Activated naive CD4-positive, alpha-beta T cell treated with anti-CD3 and anti-CD28 coated beads, Interleukin-2, amount 50 U/mL, for 16 hours (primary cell): Measurements from ENCODE around the gene ANKRD50.

ENCODE experiments used
- DNase-seq: peaks from one replicate; pipeline ENCODE4 v3.0.0-alpha.2; 2020

Gene ANKRD50, protein sequence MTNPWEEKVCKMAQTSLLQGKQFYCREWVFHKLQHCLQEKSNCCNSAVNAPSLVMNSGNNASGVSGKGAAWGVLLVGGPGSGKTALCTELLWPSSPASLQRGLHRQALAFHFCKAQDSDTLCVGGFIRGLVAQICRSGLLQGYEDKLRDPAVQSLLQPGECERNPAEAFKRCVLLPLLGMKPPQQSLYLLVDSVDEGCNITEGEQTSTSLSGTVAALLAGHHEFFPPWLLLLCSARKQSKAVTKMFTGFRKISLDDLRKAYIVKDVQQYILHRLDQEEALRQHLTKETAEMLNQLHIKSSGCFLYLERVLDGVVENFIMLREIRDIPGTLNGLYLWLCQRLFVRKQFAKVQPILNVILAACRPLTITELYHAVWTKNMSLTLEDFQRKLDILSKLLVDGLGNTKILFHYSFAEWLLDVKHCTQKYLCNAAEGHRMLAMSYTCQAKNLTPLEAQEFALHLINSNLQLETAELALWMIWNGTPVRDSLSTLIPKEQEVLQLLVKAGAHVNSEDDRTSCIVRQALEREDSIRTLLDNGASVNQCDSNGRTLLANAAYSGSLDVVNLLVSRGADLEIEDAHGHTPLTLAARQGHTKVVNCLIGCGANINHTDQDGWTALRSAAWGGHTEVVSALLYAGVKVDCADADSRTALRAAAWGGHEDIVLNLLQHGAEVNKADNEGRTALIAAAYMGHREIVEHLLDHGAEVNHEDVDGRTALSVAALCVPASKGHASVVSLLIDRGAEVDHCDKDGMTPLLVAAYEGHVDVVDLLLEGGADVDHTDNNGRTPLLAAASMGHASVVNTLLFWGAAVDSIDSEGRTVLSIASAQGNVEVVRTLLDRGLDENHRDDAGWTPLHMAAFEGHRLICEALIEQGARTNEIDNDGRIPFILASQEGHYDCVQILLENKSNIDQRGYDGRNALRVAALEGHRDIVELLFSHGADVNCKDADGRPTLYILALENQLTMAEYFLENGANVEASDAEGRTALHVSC (N-terminal part only)

GRCh38 chr4:124712372-124713184, at the start of gene ANKRD50:
Gene ANKRD50, minus strand, starts transcription at chr4:124712732. Its CDS starts 2,221 bp downstream, at chr4:124710511.
- peak; percentile 65 for DNase-seq

GRCh38 chr4:124757126-124757525, 44.6 kb upstream of the ANKRD50 start:
- no peak for DNase-seq

- no peak for DNase-seq
These were observed 42.1 kb upstream of the ANKRD50 start for GRCh38 chr4:124754681-124755080.

- no peak for DNase-seq
These were observed 41.5 kb upstream of the ANKRD50 start for GRCh38 chr4:124753941-124754581.

- no peak for DNase-seq
These were observed 36.9 kb upstream of the ANKRD50 start for GRCh38 chr4:124749421-124749820.

DNA sequence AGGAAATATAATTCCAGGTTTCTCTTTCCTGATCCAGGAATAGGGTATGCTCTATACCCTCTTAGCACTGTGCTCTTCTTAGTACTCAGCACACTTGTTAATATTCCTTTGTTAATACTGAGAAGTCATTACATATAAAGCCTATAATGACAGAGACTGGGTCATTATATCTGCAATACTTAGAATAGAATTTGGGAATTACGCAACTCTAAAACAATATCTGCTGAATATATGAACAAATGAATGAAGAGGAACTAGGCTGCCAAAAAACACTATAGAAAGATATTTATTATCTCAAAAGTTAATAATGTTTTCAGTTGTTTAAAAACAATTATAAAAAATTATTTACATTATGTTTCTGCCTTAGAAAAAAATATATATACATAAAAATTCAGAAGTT, 36.4 kb upstream of the ANKRD50 start:
- DNase-seq = no peak

DNA sequence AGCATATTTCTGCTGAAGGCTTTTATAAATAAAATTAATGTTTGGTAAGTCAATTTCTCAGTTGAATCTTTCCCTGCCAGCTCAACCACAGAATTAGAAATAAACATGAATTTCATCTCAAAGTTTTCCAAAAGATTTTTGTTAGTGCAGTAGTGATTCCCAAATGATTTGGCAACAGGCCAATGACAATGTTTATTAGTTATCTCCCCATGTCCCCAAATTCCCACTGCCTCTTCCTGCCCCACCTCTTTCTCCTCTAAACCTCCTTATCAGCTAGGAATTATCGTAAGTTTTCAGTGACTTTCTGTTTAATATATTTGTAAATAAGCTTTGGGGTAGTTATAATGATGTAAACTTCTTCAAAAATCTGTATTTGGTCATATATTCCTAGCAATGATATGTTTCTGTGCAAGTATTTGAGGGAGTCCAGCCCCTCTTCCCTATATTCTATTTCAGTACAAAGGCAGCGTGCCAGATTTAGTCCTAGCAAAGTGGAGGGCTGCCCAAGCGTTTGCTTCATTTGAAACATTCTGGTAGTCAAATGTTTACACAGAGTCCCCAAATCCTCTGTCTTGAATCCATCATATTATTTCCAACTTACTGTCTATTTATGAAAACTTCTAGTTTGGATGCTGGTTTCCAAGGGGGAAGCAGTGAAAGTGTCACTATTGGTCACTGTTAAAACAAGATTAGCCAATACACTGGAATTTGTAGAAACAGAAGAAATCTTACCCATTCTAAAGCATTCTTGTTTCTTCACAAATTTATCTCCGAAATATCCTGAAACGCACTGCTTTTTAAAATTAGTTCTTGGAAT, 33.7 kb upstream of the ANKRD50 start:
- no peak for DNase-seq

- DNase-seq = no peak
These were observed 31.2 kb upstream of the ANKRD50 start for GRCh38 chr4:124743711-124744110.

DNA sequence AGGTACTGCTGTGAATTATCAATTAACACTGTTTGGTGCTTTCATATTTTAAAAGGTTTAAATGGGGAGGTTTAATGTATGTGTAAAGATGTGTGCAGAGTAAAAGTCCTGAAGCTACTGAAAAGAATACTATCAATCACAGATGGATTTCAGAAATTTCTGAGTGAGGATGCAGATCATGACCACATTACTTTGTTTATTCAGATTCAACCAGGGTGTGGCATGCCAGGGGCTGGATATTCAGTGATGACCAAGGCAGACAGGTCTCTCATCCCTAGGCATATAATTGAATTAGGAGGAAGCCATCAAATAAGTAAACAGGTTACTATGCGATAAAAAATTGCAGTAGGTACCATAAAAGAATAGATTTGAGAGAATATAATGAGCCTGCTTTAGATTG, 28.0 kb upstream of the ANKRD50 start:
- DNase-seq = no peak

- DNase-seq = no peak
These were observed 26.5 kb upstream of the ANKRD50 start for GRCh38 chr4:124738994-124739393.

DNA sequence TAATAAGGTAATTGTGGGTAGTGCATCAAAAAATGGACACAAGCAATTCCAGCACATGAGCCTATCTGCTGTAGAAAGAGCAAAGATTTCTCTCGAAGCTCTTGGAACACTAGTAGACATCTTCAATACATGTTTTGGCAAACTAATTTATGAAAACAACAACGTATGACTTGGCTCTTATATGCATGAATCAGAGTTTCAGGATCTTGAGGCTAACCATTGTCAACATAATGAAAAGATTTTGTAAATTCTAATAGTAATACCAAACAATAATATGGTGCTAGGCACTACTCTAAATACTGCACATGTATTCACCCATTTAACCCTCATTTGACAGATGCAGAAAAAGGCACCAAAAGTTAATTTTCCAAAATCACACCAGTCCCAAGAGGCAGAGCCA, 25.1 kb upstream of the ANKRD50 start:
- no peak for DNase-seq

DNA sequence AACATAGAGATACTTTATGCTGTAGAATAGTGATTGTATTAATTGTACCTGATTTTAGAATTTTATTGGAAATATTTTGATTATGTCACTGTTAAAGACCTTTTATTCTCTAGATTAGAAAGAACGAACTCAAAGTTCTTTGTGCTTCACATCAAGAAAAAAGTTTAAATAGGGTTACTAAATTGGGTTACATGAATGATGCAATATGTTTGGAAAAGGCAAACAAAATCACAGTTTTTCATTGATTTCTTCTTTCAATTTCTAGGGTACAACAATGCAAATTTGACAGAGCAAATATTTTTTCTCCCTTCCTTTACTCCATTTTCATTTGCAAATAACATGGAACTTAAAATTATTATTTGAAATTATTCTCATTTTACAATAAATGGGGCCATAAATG, 24.0 kb upstream of the ANKRD50 start:
- no peak for DNase-seq

DNA sequence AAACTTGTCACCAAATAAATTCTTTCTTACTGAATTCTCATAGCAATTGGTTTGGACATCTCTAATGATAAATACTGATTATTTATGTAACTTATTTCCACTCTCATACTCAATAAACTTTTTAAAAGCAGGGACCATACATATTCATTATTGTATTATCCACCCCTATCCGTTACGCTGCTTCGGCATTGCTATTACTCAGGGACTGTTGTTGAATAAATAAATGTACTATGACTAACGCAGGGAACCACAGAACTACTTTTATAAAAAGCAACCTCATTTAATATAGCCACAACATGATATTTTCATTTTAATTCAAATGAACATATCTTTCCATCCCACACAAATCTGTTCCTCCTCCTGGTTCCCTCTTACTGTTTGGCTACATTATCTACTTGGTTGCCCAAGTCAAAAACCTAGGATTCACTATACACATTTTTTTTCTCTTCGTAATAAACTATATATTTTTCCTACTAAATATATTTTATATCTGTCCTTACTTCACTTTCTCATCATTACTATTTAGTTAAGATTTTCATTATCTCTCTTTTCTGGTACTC, 14.9 kb upstream of the ANKRD50 start:
- DNase-seq = no peak

DNA sequence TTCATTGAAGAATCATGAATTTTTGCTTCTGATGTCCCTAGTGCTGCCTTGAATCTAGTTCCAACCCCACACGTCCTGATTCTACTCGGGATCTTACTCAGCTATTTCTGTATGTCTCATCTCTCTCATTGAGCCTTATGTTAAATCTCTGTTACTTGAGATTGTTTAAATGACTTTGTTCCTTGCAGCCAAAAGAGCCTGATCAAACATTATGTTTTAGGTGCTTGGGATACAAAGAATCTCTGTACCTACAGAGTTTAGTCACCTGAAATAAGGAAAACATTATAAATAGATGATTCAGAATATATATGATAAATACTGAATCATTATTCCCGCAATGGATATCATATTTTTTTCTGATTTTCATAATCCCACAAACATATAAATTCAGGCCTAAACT, 13.7 kb upstream of the ANKRD50 start:
- no peak for DNase-seq

DNA sequence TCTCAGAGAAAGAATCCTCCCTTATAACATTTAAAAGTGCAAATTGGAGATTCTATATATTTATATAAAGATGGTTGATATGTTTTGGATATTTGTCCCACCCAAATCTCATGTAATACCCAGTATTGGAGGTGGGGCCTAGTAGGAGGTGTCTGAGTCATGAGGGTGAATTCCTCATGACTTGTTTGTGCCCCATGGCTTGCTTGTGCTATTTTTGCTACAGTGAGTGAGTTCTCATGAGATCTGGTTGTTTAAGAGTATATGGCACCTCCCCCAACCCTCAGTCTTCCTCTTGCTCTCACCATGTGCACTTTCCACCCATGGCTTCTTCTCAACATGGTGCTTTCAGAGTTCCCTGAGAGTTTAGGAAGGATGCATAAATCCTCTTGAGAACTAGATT, 9.5 kb upstream of the ANKRD50 start:
- DNase-seq = no peak

GRCh38 chr4:124717101-124717500, 4.6 kb upstream of the ANKRD50 start:
- no peak for DNase-seq

GRCh38 chr4:124713185-124713592, 657 bp upstream of the ANKRD50 start:
- peak; percentile 13 for DNase-seq

DNA sequence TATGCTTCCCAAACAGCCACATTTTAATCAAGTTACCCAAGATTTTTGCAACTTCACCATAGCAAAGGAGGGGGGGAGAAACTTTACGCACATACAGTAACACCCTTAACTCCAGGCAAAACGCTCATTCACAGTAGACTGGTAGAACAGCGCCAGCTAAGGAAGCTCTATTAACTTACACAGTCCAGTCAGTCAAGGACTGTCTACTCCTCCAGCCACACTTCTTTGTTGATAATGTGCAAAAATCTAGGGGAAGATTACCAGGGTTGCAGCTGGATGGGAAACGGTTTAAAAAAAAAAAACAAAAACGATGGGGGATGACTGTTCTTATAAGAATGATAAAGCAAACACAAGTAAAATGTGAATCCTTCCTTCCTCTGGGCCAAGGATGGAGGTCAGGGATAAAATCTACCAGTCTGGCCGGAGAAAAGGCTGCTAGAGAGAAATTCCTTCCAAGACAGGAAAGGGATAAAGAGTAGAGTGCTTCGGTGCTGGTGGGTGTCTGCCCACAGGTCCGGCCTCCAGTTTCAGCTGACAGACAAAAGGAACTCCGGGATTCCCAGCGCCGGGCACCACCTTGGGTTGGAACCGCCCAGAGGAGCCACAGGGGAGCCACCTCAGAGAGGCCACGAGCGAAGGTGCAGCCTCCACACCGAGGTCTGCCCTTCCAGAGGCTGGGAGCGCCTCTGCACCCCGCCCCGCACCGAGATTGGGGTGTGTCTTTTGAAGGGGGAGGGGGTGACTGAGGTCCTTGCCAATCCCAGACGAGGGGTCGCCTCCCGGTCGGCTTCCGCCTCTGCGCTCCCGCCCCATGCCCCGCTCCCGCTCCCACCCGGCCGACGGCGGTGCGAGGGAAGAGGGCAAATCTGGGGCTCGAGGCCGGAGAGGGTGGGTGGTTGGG, 811 bp downstream of the ANKRD50 start:
- peak; percentile 15 for DNase-seq

DNA sequence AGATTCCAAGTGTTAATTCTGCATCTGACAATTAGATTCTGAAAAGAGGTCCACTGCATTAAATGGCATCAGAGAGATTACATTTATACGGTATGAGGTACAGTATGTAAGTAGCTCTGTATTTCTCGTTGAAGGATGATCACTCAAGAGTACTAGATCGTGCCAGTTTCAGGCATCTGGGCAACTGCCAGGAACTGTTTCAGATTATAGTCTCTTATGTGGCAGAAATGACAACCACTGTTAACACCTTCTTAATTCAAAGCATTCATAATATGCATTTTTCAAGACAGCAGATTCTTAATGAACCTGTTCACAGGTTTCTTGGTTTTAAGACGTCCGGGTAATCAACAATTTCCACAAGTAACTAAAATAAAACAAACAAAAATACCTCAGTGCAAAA, 1.6 kb downstream of the ANKRD50 start:
- no peak for DNase-seq
